ENCODE data around the gene ZNF540. TPM values are rescaled to one million over a fixed set of nuclear protein-coding genes. Genes with fewer than 3 reads are reported as not detected.
A peak's percentile ranks its signal among the peaks of the same experiment; 100 is the strongest.

ZNF540 gene
- total and polyA plus RNA-seq, 10 of the 15 experiments (the other 5 are each of a cell fraction or from before 2014, with no cell fraction given): 0.17 to 2.3 (median 0.43) TPM

GRCh38 chr19:37594304-37594981 lies at the start of gene ZNF540, which contains the start of gene ZNF571 (continued):
- no peak for TF ChIP-seq EZH2 (IDR thresholded peaks at IDR 0.05; ENCODE audit: borderline replicate concordance, control insufficient read depth, low read depth, low read length)
- no peak for TF ChIP-seq RBBP5 (conservative IDR thresholded peaks at IDR 0.05)
- peak; percentile 80 for TF ChIP-seq NBN (IDR thresholded peaks at IDR 0.05)
- peak; percentile 45 for TF ChIP-seq MTA2 (IDR thresholded peaks at IDR 0.05; ENCODE audit: low read depth)
- TF ChIP-seq RB1 (IDR thresholded peaks at IDR 0.05; ENCODE audit: borderline replicate concordance): peak; percentile 60; the same call in 1 of the 2 replicates
- TF ChIP-seq IKZF1 (conservative IDR thresholded peaks at IDR 0.05): peak; percentile 94
- TF ChIP-seq BMI1 (IDR thresholded peaks at IDR 0.05; ENCODE audit: borderline replicate concordance): no peak
- no peak for TF ChIP-seq SMC3 (IDR thresholded peaks at IDR 0.05; ENCODE audit: borderline replicate concordance, low read length)
- no peak for TF ChIP-seq EP300 (IDR thresholded peaks at IDR 0.05; ENCODE audit: borderline replicate concordance in 1 of 2, control insufficient read depth in 1 of 2, low read depth in 2 of 2, low read length in 2 of 2)
- no peak for TF ChIP-seq ZBTB11 (CRISPR knock-in tag; IDR thresholded peaks at IDR 0.05)
- no peak; the same call in 1 of the 2 replicates for TF ChIP-seq LARP7 (IDR thresholded peaks at IDR 0.05)
- peak in 1 of 2 experiments; percentile 79; a peak in 2 of 4 replicates for TF ChIP-seq BHLHE40 (IDR thresholded peaks at IDR 0.05; ENCODE audit: borderline replicate concordance in 1 of 2, low read depth in 2 of 2, low read length in 1 of 2)
- TF ChIP-seq ZNF622 (IDR thresholded peaks at IDR 0.05): no peak
- no peak for TF ChIP-seq ELK1 (IDR thresholded peaks at IDR 0.05; ENCODE audit: low read depth, low read length)
- peak; percentile 93 for TF ChIP-seq HCFC1 (IDR thresholded peaks at IDR 0.05; ENCODE audit: low read length)
- TF ChIP-seq FOXK2 (IDR thresholded peaks at IDR 0.05): no peak
- TF ChIP-seq SMAD1 (IDR thresholded peaks at IDR 0.05; ENCODE audit: low read depth, partially characterized antibody): no peak
- TF ChIP-seq CHD1 (IDR thresholded peaks at IDR 0.05; ENCODE audit: low read depth, low read length): no peak
- 0 out of 2 replicates have a peak, but pooled peaks have one; percentile 20 for TF ChIP-seq ASH2L (IDR thresholded peaks at IDR 0.05; ENCODE audit: borderline replicate concordance, low read depth)
- TF ChIP-seq CBX5 (IDR thresholded peaks at IDR 0.05; ENCODE audit: low read depth): no peak
- no peak for TF ChIP-seq MYB (IDR thresholded peaks at IDR 0.05; ENCODE audit: borderline replicate concordance, low read depth, low read length)
- no peak for TF ChIP-seq NFXL1 (IDR thresholded peaks at IDR 0.05; ENCODE audit: borderline replicate concordance)
- no peak for TF ChIP-seq KDM1A (IDR thresholded peaks at IDR 0.05; ENCODE audit: borderline replicate concordance)
- no peak for TF ChIP-seq ETV6 (conservative IDR thresholded peaks at IDR 0.05 in 1 of 2, IDR thresholded peaks at IDR 0.05 in 1 of 2; ENCODE audit: borderline replicate concordance in 1 of 2, low read depth in 1 of 2)
- no peak for TF ChIP-seq CTCF (IDR thresholded peaks at IDR 0.05 in 2 of 3, conservative IDR thresholded peaks at IDR 0.05 in 1 of 3; ENCODE audit: control insufficient read depth in 2 of 3, extremely low read depth in 1 of 3, insufficient read depth in 1 of 3, low read depth in 3 of 3, low read length in 3 of 3)

Measured in GM12878 (cell line).